Duodenal mucosa (tissue), 2 donors: ENCODE results near the gene CHAC1.

ENCODE experiments used
- H3K27ac ChIP-seq: one replicate; pipeline ENCODE4 v1.7.0; 2013; ENCODE audit warnings: low read depth, low read length
- H3K27me3 ChIP-seq, 2 donors: one replicate each; pipeline ENCODE4 v1.7.0; 2013; ENCODE audit warnings: low read length in 2 of 2, control low read depth in 1 of 2; ENCODE audit not compliant: insufficient read depth in 2 of 2, control insufficient read depth in 1 of 2
- H3K36me3 ChIP-seq, 2 donors: one replicate each; pipeline ENCODE4 v1.7.0; 2013; ENCODE audit warnings: low read length in 2 of 2, control low read depth in 1 of 2; ENCODE audit not compliant: insufficient read depth in 2 of 2, control insufficient read depth in 1 of 2
- H3K4me1 ChIP-seq, 2 donors: one replicate each; pipeline ENCODE4 v1.7.0; 2013; ENCODE audit warnings: low read length in 2 of 2, control low read depth in 1 of 2; ENCODE audit not compliant: insufficient read depth in 2 of 2, control insufficient read depth in 1 of 2
- H3K4me3 ChIP-seq, 2 donors: one replicate each; pipeline ENCODE4 v1.7.0; 2013; ENCODE audit warnings: low read length in 2 of 2, low read depth in 1 of 2
- H3K9ac ChIP-seq, 2 donors: one replicate each; pipeline ENCODE4 v1.7.0; 2013; ENCODE audit warnings: low read length in 2 of 2, low read depth in 1 of 2
- H3K9me3 ChIP-seq, 2 donors: one replicate each; pipeline ENCODE4 v1.7.0; 2013; ENCODE audit warnings: low read length in 2 of 2, control low read depth in 1 of 2; ENCODE audit not compliant: control insufficient read depth in 1 of 2

CHAC1 gene

DNA sequence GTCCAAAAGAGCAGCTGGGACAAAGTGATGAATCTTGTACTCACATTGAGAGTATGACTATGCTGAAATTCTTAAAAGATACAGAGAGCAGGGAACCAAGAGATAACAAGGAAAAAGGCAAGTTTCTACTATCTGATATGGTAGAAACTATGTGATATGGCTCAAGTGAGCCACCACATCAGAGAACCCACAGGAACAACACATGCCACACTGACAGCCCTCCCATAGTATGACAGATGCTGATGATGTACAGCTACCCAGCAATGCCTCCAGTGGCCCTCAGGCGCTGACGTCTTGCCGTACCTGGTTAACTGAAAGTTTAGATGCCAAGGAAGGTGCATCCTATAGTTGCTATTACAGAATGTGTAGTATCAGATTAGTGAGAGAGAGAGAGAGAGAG, 42.4 kb downstream of the CHAC1 start:
- H3K36me3 ChIP-seq, result peaks cover 23 to 40% of the 10 kb centered on the region in 2 donors
- no peak overlapping the region for H3K4me3 ChIP-seq
- H3K9ac ChIP-seq, result no peak overlapping the region
- H3K4me1 ChIP-seq, result peaks cover 3 to 18% of the 10 kb centered on the region in 2 donors
- no peaks in the 10 kb centered on the region for H3K9me3 ChIP-seq
- no peak overlapping the region for H3K27ac ChIP-seq
- H3K27me3 ChIP-seq, result no peaks in the 10 kb centered on the region

DNA sequence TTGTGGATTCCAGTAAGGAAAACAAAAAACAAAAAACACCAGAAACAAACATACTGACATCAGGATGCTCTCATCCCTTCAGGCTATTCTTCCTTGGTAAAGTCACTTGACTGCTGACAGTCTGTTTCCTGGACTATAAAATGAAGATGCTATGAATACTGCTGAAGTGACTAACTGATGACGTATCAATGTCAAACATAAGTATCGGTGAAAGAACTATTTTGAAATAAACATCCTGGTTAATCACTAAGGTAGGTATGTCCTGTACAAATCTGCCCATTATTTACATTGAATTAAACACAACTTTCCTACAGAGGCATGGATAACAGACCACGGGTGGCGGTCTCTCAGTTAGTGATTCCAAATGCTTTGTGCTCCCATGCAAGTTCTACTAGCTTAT, 45.9 kb downstream of the CHAC1 start:
- H3K9me3 ChIP-seq, result no peaks in the 10 kb centered on the region
- H3K4me3 ChIP-seq, result no peak overlapping the region
- peaks cover 14 to 32% of the 10 kb centered on the region in 2 donors for H3K36me3 ChIP-seq
- H3K4me1 ChIP-seq, result peaks cover 4 to 14% of the 10 kb centered on the region in 2 donors
- no peak overlapping the region for H3K9ac ChIP-seq
- no peak overlapping the region for H3K27ac ChIP-seq
- no peaks in the 10 kb centered on the region for H3K27me3 ChIP-seq

DNA sequence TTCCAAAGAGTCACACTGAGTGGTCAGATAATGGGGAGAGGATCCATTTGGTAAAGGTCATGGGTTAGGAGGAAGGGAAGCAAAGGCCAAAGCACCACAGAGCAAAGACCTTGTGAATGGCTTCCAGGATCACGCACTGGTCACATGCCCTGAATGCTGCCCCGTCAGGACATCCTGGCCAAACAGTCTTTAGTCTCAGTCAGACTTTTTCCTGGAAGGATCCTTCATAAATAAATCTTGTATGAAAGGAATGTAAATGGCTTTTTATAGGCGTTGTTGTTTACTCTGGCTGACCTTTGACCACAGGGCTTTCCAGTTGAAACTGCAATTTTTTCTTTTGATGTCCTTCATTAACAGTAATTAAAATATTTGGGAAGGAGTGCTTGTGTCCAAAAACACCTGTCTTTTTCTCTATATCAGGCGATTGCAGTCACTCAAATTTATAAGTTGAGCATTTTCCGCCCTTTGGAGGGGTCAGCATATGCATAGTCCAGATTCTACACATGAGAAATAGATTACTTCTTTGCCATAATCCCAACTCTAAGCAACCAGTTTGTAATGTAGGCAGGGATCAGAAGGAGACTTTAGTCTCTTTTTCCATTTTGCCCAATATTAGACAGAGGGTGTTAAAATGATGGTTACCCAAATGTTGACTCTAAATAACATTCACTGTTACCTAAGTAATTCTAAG, 48.4 kb downstream of the CHAC1 start:
- H3K27ac ChIP-seq, result no peak overlapping the region

GRCh38 chr15:41004490-41004889, 51.2 kb downstream of the CHAC1 start:
- Histone ChIP-seq H3K9me3 (no peaks in the 10 kb centered on the region), H3K9ac (no peak overlapping the region), H3K4me3 (no peak overlapping the region), H3K4me1 (peaks cover 4 to 14% of the 10 kb centered on the region in 2 donors), H3K36me3 (peaks cover 12 to 18% of the 10 kb centered on the region in 2 donors), H3K27me3 (no peaks in the 10 kb centered on the region), H3K27ac (no peak overlapping the region)

More for the DNA sequence above, 48.4 kb downstream of the CHAC1 start:
- Histone ChIP-seq H3K4me1 (peaks cover 4 to 14% of the 10 kb centered on the region in 2 donors), H3K9ac (no peak overlapping the region), H3K9me3 (no peaks in the 10 kb centered on the region), H3K4me3 (no peak overlapping the region), H3K27me3 (no peaks in the 10 kb centered on the region), H3K36me3 (peaks cover 19 to 27% of the 10 kb centered on the region in 2 donors)
